ENCODE data around the gene AK5. TPM values are rescaled to one million over a fixed set of nuclear protein-coding genes. Genes with fewer than 3 reads are reported as not detected.

Gene AK5
- total and polyA plus RNA-seq, 2 experiments from 2014 or later = 8.8 to 12.2 TPM

GRCh38 chr1:77336729-77337128 is 54.9 kb downstream of the AK5 start (continued):
- no peak for TF ChIP-seq ZNF462 (CRISPR knock-in tag; IDR thresholded peaks at IDR 0.05)

GRCh38 chr1:77339326-77339725 is 57.5 kb downstream of the AK5 start:
- Mint-ChIP-seq H3K9me3 (no peaks in the 10 kb centered on the region), H3K4me3 (no peak overlapping the region), H3K36me3 (ENCODE audit: low read depth) (no peaks in the 10 kb centered on the region), H3K27ac (no peak overlapping the region), H3K4me1 (peaks cover 6% of the 10 kb centered on the region; the same call in 2 of the 3 replicates), H3K27me3 (ENCODE audit: insufficient read depth, low read depth, poor library complexity) (no peaks in the 10 kb centered on the region)
- no peaks in the 10 kb centered on the region for H4K20me1 ChIP-seq (replicated peaks; ENCODE audit: insufficient read depth)
- H2AFZ ChIP-seq = no peak overlapping the region
- no peaks in the 10 kb centered on the region for H3K9me2 ChIP-seq (ENCODE audit: insufficient read depth)
- no peak overlapping the region for H3K4me2 ChIP-seq
- no peaks in the 10 kb centered on the region for H3F3A ChIP-seq (replicated peaks; ENCODE audit: low read depth)
- H3K27ac ChIP-seq (ENCODE audit: low read depth) = no peak overlapping the region
- no peaks in the 10 kb centered on the region for H3K79me2 ChIP-seq (replicated peaks; ENCODE audit: insufficient read depth)
- H3K27me3 ChIP-seq (ENCODE audit: insufficient read depth) = no peaks in the 10 kb centered on the region
- no peak overlapping the region for H3K4me3 ChIP-seq
- H3K4me1 ChIP-seq (ENCODE audit: insufficient read depth) = no peaks in the 10 kb centered on the region
- no peaks in the 10 kb centered on the region for H3K36me3 ChIP-seq (ENCODE audit: insufficient read depth)
- no peak for DNase-seq (ENCODE audit: low spot score)
- no peak for ATAC-seq
- TF ChIP-seq REST (IDR thresholded peaks at IDR 0.05; ENCODE audit: unreplicated experiment) (no peak), ZNF114 (CRISPR knock-in tag; IDR thresholded peaks at IDR 0.05) (no peak), ETS1 (IDR thresholded peaks at IDR 0.05) (no peak), JUNB (IDR thresholded peaks at IDR 0.05; ENCODE audit: unreplicated experiment) (no peak)

Measured in GM23338 (cell line).